Measurements from ENCODE around the gene PKN2.

PKN2 gene

DNA sequence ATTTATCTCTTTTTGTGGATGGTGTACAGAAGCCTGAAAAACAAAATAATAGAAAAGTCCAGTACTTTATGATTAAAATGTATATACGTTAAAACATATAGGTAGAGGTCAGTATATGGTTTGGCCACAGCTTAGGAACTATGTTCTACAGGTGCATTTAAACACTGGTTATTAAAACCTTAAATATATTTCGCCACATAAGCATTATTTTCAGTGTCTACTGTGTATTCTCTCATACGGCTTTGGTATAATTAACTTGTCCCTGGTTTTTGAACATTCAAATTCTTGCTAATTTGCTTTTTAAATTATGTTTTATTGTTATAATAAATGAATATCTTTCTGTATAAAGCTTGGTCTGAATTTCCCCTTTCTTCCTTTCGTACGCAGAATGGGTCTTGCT, 119.4 kb downstream of the PKN2 start:
- Histone ChIP-seq H3K9me3 (ENCODE audit: control insufficient read depth, insufficient read depth, low read depth, low read length) (no peaks in the 10 kb centered on the region), H3K4me1 (ENCODE audit: control insufficient read depth, insufficient read depth, low read length) (no peaks in the 10 kb centered on the region), H3K36me3 (ENCODE audit: control insufficient read depth in 2 of 2, insufficient read depth in 1 of 2, low read length in 2 of 2) (peaks cover 22 to 63% of the 10 kb centered on the region in 2 experiments), H3K27ac (ENCODE audit: extremely low read depth, low read depth, low read length) (no peak overlapping the region), H3K4me3 (ENCODE audit: low read depth, low read length) (no peak overlapping the region)
- ChIA-PET CTCF (interaction anchor here (0.7 kb wide), 1 partner anchor 30 kb away, joined by 3 read pairs; no protein-coding TSS in a partner anchor), POLR2A (no interaction called here)
- TF ChIP-seq KLF17 (tag by site-specific recombination; IDR thresholded peaks at IDR 0.05) (no peak), MZF1 (tag by site-specific recombination; IDR thresholded peaks at IDR 0.05; ENCODE audit: borderline replicate concordance) (no peak), ZNF513 (tag by site-specific recombination; IDR thresholded peaks at IDR 0.05) (no peak), ZEB2 (tag by site-specific recombination; IDR thresholded peaks at IDR 0.05) (no peak), HOXA7 (CRISPR knock-in tag; IDR thresholded peaks at IDR 0.05; ENCODE audit: borderline replicate concordance) (no peak), ZNF341 (tag by site-specific recombination; IDR thresholded peaks at IDR 0.05; ENCODE audit: low read depth) (no peak), SCRT1 (tag by site-specific recombination; IDR thresholded peaks at IDR 0.05; ENCODE audit: borderline replicate concordance) (no peak), YY2 (tag by site-specific recombination; IDR thresholded peaks at IDR 0.05) (no peak), GFI1B (tag by site-specific recombination; IDR thresholded peaks at IDR 0.05) (no peak), ZNF518A (tag by site-specific recombination; conservative IDR thresholded peaks at IDR 0.05; ENCODE audit: low read depth) (no peak), PRDM2 (tag by site-specific recombination; IDR thresholded peaks at IDR 0.05; ENCODE audit: borderline replicate concordance) (no peak), TSHZ1 (tag by site-specific recombination; IDR thresholded peaks at IDR 0.05; ENCODE audit: borderline replicate concordance) (no peak), ZNF785 (tag by site-specific recombination; IDR thresholded peaks at IDR 0.05) (no peak), ZNF157 (tag by site-specific recombination; IDR thresholded peaks at IDR 0.05) (no peak), ZNF626 (tag by site-specific recombination; IDR thresholded peaks at IDR 0.05) (no peak), ZFP37 (tag by site-specific recombination; IDR thresholded peaks at IDR 0.05) (no peak), ZNF133 (tag by site-specific recombination; IDR thresholded peaks at IDR 0.05) (no peak), ZNF777 (tag by site-specific recombination; IDR thresholded peaks at IDR 0.05; ENCODE audit: borderline replicate concordance) (no peak), ZSCAN16 (tag by site-specific recombination; IDR thresholded peaks at IDR 0.05) (no peak)
- TF ChIP-seq, protein P1, sequence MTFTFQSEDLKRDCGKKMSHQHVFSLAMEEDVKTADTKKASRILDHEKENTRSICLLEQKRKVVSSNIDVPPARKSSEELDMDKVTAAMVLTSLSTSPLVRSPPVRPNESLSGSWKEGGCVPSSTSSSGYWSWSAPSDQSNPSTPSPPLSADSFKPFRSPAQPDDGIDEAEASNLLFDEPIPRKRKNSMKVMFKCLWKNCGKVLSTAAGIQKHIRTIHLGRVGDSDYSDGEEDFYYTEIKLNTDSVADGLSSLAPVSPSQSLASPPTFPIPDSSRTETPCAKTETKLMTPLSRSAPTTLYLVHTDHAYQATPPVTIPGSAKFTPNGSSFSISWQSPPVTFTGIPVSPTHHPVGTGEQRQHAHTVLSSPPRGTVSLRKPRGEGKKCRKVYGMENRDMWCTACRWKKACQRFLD (tag by site-specific recombination; IDR thresholded peaks at IDR 0.05) = no peak

All from HEK293 (cell line).